ENCODE measurements around the gene NEMP2.

- no peak for TF ChIP-seq CTCF (IDR thresholded peaks at IDR 0.05)
- TF ChIP-seq POLR2A (IDR thresholded peaks at IDR 0.05), result no peak
These were observed 3.7 kb upstream of the NEMP2 start for GRCh38 chr2:190538201-190538600.

Data from thyroid gland (tissue), 4 donors.